Posterior vena cava (tissue), 2 donors: ENCODE measurements around the gene CLTA. TPM values are rescaled to one million over a fixed set of nuclear protein-coding genes. Genes with fewer than 3 reads are reported as not detected.

ENCODE experiments used
- total RNA-seq, 2 donors: library from RNA; stranded (reverse); fragmentation: NEBNext Ultra II Directional; extraction: Animal tissue kit (Norgen Biotek cat#: 25700); gene quantifications; one replicate each; pipeline ENCODE4 v1.2.1, GENCODE V29; 2021
- donor health status: DM: yes; HTN: yes; CAD: no.
- donor health status: DM: yes; HTN: yes; CAD: no.

Gene CLTA
- total RNA-seq, 2 donors from 2014 or later: 109 to 135 TPM

Other genes with a start within 250 kb of the CLTA start
- gene OR2S2, start 232.8 kb upstream of the CLTA start, total RNA-seq: not detected
- 10 to 100 TPM; 20.1 to 30.3 TPM for gene RECK, start 154.0 kb upstream of the CLTA start, total RNA-seq
- gene GLIPR2, start 54.2 kb upstream of the CLTA start, total RNA-seq: 10 to 100 TPM; 52.2 to 74.9 TPM
- 1 to 10 TPM; 2.0 to 2.5 TPM for gene CCIN, start 21.5 kb upstream of the CLTA start, total RNA-seq
- 10 to 100 TPM; 14.9 to 22.3 TPM for gene GNE, start 67.5 kb downstream of the CLTA start, total RNA-seq
- 10 to 100 TPM; 42.0 to 54.7 TPM for gene RNF38, start 209.3 kb downstream of the CLTA start, total RNA-seq